GM21717 (cell line): ENCODE data around the gene WIPI1.
"Not testable (repeated sequence)": the region's sequence is repeated elsewhere in the genome, so short reads cannot be mapped to it uniquely, and the experiment has no call there.

Source experiments
- ATAC-seq: cut with Tn5 transposase; IDR thresholded peaks from one replicate; pipeline ENCODE4 v1.9.1; 2021; ENCODE audit warnings: mild to moderate bottlenecking, moderate library complexity; ENCODE audit not compliant: unreplicated experiment

WIPI1 gene

GRCh38 chr17:68418876-68419275, 38.4 kb downstream of the WIPI1 start:
- ATAC-seq: no peak

GRCh38 chr17:68417317-68417716, 40.0 kb downstream of the WIPI1 start:
- no peak for ATAC-seq

- not testable (repeated sequence) for ATAC-seq
These were observed 42.4 kb downstream of the WIPI1 start for GRCh38 chr17:68414901-68415300.

DNA sequence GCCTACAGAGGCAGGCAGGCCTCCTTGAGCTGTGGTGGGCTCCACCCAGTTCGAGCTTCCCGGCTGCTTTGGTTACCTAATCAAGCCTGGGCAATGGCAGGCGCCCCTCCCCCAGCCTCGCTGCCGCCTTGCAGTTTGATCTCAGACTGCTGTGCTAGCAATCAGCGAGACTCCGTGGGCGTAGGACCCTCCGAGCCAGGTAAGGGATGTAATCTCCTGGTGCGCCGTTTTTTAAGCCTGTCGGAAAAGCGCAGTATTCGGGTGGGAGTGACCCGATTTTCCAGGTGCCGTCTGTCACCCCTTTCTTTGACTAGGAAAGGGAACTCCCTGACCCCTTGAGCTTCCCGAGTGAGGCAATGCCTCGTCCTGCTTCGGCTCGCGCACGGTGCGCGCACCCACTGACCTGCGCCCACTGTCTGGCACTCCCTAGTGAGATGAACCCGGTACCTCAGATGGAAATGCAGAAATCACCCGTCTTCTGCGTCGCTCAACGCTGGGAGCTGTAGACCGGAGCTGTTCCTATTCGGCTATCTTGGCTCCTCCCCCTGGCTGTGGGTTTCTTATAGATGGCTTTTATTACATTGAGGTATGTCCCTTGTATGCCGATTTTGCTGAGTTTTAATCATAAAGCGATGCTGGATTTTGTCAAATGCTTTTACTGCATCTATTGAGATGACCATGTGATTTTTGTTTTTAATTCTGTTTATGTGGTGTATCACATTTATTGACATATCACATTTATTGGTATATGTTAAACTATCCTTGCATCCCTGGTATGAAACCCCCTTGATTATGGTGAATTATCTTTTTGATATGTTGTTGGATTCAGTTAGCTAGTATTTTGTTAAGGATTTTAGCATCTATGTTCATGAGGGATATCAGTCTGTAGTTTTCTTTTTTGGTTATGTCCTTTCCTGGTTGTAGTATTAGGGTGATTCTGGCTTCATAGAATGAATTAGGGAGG, 43.4 kb downstream of the WIPI1 start:
- ATAC-seq: not testable (repeated sequence)

GRCh38 chr17:68407656-68408055, 49.6 kb downstream of the WIPI1 start:
- ATAC-seq: not testable (repeated sequence)

DNA sequence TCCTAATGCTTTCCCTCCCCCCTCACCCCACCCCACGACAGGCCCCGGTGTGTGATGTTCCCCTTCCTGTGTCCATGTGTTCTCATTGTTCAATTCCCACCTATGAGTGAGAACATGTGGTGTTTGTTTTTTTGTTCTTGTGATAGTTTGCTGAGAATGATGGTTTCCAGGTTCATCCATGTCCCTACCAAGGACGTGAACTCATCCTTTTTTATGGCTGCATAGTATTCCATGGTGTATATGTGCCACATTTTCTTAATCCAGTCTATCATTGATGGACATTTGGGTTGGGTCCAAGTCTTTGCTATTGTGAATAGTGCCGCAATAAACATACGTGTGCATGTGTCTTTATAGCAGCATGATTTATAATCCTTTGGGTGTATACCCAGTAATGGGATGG, 53.5 kb downstream of the WIPI1 start:
- ATAC-seq: not testable (repeated sequence)

GRCh38 chr17:68403122-68403521, 54.2 kb downstream of the WIPI1 start:
- no peak for ATAC-seq

DNA sequence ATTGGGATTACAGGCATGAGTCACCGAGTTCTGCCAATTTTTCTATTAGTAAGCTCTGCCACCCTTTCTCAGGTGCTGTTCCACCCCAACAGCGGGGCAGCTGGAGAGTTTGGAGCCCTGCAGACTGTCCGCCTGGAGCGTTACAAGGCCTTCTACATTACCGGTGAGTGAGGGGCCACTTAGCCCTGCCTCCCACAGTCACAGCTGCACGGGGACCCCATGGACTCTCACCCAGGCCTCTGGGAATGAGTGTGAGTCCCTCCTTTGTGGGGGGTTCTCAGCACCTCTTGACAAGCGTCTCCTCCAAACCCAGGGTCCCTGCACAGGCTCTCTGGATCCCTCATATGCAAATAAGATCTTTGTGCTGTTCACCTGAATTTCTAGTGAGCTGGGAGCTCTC, 56.0 kb downstream of the WIPI1 start:
- ATAC-seq: no peak

DNA sequence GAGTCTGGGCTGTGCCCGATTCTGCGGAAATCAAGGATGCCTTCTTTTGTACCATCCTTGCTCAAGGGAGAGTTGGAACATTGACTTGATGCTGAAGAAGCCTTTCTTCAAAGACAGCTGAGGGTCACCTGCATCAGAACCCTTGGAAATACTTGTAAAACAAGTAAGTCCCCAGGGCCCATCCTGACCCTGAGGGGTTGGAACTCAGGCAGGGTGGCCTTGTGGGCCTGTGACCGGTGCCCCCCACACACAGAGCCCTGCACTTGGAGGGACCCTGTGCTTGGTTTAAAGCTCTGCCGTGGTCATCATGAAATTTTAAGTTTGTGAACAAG, 56.9 kb downstream of the WIPI1 start:
- ATAC-seq: no peak

- no peak for ATAC-seq
These were observed 57.5 kb downstream of the WIPI1 start for GRCh38 chr17:68399638-68400403.

GRCh38 chr17:68398691-68399637, 58.3 kb downstream of the WIPI1 start:
- peak; percentile 66 for ATAC-seq

GRCh38 chr17:68397108-68397536, 60.2 kb downstream of the WIPI1 start:
- ATAC-seq: no peak

GRCh38 chr17:68396226-68397107, 60.8 kb downstream of the WIPI1 start:
- no peak for ATAC-seq

- no peak for ATAC-seq
These were observed 62.5 kb downstream of the WIPI1 start for GRCh38 chr17:68394608-68395331.

DNA sequence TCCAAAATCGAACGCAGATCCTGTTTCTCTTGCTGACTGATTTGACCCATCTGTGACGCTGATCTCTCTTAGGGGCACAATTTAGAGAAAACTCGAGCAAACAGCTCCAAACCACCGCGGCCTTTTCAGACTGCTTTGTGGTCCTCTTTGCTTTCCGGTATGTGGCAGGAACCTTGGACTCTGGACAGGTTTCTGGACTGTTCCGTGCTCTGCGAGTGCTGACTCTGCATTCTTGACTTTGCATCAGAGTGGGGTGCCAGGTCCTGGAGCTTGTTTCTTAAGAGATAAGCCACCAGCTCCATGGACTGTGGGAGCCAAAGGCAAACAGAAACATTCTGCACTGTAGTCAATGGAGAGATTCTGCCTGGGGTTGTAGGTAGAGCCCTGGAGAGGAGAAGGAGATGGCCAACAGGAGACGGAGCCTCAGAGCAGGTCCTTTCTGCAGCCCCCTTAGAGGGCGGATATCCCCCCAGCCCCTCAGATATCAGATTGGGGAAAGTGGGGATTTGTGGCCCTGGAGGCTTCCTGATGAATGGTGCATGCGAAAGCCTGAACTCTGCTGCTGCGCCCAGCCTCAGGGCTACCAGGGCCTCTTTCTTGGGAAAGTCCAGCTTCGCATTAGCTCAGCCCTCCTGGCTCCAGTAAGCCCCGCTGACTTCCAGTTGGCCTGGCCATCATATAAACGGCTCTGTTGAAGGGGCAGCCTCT, 65.6 kb downstream of the WIPI1 start:
- ATAC-seq: no peak

DNA sequence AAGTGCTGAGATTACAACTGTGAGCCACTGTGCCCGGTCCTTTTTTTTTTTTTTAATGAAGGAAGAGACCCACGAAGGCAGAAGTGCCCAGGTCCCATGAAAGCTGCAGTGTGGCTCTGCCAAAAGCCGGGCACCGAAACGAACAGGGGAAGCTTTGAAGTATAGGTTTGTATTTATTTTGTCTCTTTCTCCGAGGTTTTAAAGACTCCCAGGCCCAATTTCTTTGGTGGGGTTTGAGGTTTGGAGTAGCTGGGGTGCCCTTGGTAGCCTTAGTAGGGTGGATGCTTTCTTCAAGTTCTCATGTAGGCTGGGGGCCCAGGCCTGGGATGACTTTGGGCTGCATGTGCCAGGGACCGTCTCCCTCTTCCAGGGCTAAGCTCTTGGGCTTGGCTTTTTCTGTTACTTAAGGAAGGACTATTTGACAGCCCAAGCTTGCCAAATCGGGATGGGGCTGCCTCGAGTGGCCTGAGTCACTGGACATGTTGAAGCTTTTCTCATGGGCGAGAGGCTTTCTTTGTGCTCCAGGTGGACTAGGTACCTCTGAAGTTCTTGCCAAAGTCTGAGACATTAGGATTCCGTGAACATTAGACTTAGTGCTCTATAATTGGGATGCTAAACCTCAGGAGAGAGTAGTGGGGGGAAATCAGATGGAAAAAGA, 66.3 kb downstream of the WIPI1 start:
- ATAC-seq: no peak

DNA sequence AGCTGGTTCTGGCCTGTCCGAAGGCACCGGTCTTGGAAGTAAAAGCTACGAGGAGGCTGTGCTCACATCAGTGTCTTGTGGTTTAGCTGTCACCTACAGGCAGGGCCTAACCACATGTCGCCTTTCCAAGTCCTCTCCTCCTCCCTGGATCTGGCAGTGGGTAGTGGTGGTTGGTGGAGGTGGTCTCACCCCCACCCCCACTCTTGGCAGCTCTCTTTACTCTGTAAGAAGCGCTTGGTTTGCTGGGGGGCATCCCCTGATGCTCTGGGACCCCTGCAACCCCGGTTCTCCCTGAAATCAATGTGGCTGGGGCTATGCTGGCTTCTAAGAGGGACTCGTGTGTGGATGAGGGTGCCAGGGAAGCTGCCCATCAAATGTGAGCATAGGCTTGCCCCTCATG, 68.3 kb downstream of the WIPI1 start:
- no peak for ATAC-seq
